Right lobe of liver (tissue), 6 donors: ENCODE results near the gene NUPR1. TPM values are rescaled to one million over a fixed set of nuclear protein-coding genes. Genes with fewer than 3 reads are reported as not detected.
A peak's percentile ranks its signal among the peaks of the same experiment; 100 is the strongest.

Experiments used
- ATAC-seq, 4 donors: fragments of 200-7000 bp; cut with Tn5 transposase; one replicate each; pipeline ENCODE4 v1.9.1; 2020; ENCODE audit warnings: mild to moderate bottlenecking in 4 of 4, moderate library complexity in 4 of 4
- DNase-seq, 3 donors: peaks; one replicate each; pipeline ENCODE4 v3.0.0-alpha.2; 2020
- H3K27ac ChIP-seq, 3 donors: fragments of 200-600 bp; one replicate each; pipeline ENCODE4 v1.8.0; 2022
- H3K27me3 ChIP-seq, 2 donors: fragments of 200-600 bp; one replicate each; pipeline ENCODE4 v1.8.0; 2022
- H3K36me3 ChIP-seq, 4 donors: fragments of 200-600 bp; sonication (generic) in 1 of 4; one replicate each; pipeline versions ENCODE4 v1.5.1 to v1.8.0; 2017 to 2022; ENCODE audit warnings: control low read depth in 1 of 4
- H3K4me1 ChIP-seq, 4 donors: fragments of 200-600 bp; sonication (generic) in 1 of 4; one replicate each; pipeline versions ENCODE4 v1.5.1 to v1.8.0; 2017 to 2022; ENCODE audit warnings: control low read depth in 1 of 4
- H3K4me3 ChIP-seq, 3 donors: fragments of 200-600 bp; one replicate each; pipeline ENCODE4 v1.8.0; 2022
- H3K9me3 ChIP-seq, 4 donors: fragments of 200-600 bp; sonication (generic) in 1 of 4; one replicate each; pipeline versions ENCODE4 v1.5.1 to v1.8.0; 2017 to 2022; ENCODE audit warnings: control low read depth in 1 of 4
- POLR2A ChIP-seq: fragments of 450-650 bp; IDR thresholded peaks from one replicate; pipeline ENCODE4 v1.6.1; 2017; ENCODE audit warnings: antibody characterized with exemption, mild to moderate bottlenecking
- WGBS: methylation state at CpG from one replicate; pipeline ENCODE4 v1.1.6; 2018; ENCODE audit warnings: low coverage, low lambda C conversion rate; ENCODE audit not compliant: insufficient coverage; ENCODE audit errors: missing lambda C conversion rate; 5-methylcytosine and 5-hydroxymethylcytosine counted together
- intact Hi-C, 2 donors: fragments of 100-400 bp; cut with DNase I; formaldehyde crosslinking; loops; one replicate each; pipeline versions ENCODE4 v1.11.2 to v1.14.1; 2022
- long read RNA-seq: library from polyadenylated mRNA; unstranded; transcript quantifications from one replicate; pipeline ENCODE4 v2.0.0, GENCODE V29; 2019
- total RNA-seq, 6 experiments: library from RNA; depleted of rRNA in 2 of 6; stranded (reverse); fragments of >200 nt in 2 of 6; fragmentation: NEBNext Ultra II Directional in 3 of 6; extraction: Animal tissue kit (Norgen Biotek cat#: 25700) in 3 of 6; gene quantifications; one replicate each; pipeline versions ENCODE4 v1.1.0 to v1.2.4, GENCODE V29; 2016 to 2023
- TF ChIP-seq, protein P1 (sequence below), 4 donors: fragments of 200-600 bp in 3 of 4; fragments of 450-650 bp in 1 of 4; IDR thresholded peaks; one replicate each; pipeline versions ENCODE4 v1.5.1 to v1.8.0; 2016 to 2022; ENCODE audit warnings: antibody characterized with exemption in 4 of 4, mild to moderate bottlenecking in 2 of 4
- donor health status: DM: no; HTN: yes; CAD: no.
- donor health status: DM: no; HTN: no; CAD: no.
- donor health status: DM: no; HTN: no; CAD: no.
- donor health status: DM: no; HTN: yes; CAD: no.
- donor health status: DM: no; HTN: yes; CAD: no.

The NUPR1 gene, protein sequence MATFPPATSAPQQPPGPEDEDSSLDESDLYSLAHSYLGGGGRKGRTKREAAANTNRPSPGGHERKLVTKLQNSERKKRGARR
- total RNA-seq: 100 to 1,000 TPM in 2 of 6 experiments, 10 to 100 TPM in 4; 33.4 to 188 (median 80.7) TPM
- long read RNA-seq, full-length matches to known transcripts: 245 of 257 reads
- long read RNA-seq, partial matches to known transcripts: 11 of 257 reads
- long read RNA-seq, other reads (novel, unspliced or antisense): 1 of 257 reads

DNA sequence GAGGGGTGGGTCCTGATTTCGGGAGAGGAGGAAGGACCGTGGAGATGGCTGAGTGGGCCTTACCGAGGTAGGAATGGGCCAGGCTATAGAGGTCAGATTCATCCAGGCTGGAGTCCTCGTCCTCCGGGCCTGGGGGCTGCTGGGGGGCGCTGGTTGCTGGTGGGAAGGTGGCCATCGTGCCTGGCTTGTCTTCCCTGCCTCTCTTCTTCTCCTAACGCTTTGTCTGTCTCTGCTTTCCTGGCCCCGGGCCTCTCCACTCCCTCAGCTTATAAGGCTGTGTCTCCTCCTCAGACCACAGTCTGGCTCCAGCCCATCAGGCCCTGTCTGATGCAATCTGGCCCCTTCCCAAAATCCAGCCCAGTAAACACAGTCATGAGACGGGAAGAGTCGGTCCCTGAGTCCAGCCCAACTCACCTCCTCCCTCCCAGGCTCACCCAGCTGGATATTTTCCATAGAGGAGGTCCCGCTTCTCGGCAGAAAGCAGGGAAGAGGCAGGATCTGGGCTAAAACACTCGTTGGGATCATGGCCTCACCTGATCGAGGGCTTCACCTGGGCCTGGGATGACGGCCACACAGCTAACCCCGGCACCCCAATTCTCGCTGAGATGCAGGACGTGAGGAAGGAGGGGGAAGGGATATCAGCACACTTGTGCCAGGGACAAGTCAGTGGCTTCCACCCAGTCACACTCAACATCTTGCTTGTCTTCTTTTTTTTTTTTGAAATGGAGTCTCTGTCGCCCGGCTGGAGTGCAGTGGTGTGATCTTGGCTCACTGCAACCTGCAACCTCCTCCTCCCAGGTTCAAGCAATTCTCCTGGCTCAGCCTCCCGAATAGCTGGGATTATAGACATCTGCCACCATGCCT, at the start of gene NUPR1:
TSS of gene NUPR1 (minus strand) at position 242 of the 864 bp plus-strand sequence. CDS start at position 175, 67 bp downstream.
- intact Hi-C loops: no loop called here
- H3K36me3 ChIP-seq: peaks cover 0 to 2% (median 0%) of the 10 kb centered on the region in 4 donors
- peaks cover 0 to 54% (median 23%) of the 10 kb centered on the region in 4 donors for H3K4me1 ChIP-seq
- ATAC-seq (peak; percentile 75 to 90 (median 80)), DNase-seq (peak; percentile 91 to 98 (median 95))
- TF ChIP-seq POLR2A: peak; percentile 90
- TF ChIP-seq, protein P1, sequence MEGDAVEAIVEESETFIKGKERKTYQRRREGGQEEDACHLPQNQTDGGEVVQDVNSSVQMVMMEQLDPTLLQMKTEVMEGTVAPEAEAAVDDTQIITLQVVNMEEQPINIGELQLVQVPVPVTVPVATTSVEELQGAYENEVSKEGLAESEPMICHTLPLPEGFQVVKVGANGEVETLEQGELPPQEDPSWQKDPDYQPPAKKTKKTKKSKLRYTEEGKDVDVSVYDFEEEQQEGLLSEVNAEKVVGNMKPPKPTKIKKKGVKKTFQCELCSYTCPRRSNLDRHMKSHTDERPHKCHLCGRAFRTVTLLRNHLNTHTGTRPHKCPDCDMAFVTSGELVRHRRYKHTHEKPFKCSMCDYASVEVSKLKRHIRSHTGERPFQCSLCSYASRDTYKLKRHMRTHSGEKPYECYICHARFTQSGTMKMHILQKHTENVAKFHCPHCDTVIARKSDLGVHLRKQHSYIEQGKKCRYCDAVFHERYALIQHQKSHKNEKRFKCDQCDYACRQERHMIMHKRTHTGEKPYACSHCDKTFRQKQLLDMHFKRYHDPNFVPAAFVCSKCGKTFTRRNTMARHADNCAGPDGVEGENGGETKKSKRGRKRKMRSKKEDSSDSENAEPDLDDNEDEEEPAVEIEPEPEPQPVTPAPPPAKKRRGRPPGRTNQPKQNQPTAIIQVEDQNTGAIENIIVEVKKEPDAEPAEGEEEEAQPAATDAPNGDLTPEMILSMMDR (IDR thresholded peaks at IDR 0.05): no peak
- H3K27ac ChIP-seq: peak within 1 kb of the TSS; percentile 92 to 97 (median 94)
- no peaks in the 10 kb centered on the region for H3K27me3 ChIP-seq
- H3K4me3 ChIP-seq: peak within 1 kb of the TSS; percentile 64 to 79 (median 77)
- 6% methylated on average over 19 of the region's 22 CpGs for WGBS
- no peaks in the 10 kb centered on the region for H3K9me3 ChIP-seq

DNA sequence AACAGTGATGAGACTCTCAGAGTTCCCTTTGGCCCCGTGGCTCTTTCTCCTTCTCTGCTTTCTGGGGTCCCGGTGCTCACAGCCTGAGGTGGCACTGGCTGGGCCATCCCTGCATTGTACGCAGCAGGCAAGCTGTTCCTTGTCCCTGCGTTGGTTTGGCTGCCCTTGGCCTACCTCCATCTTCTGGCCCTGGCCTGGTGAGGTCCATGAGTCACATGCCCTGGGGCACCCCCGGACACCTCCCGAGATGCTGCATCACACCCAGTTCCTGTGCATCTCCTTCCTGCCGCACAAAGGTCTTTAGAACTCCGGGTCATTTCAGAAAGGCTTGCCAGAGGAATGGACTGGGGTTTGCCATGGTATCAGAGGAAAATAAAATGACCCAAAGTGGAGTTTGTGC, 48.6 kb upstream of the NUPR1 start:
- no peaks in the 10 kb centered on the region for H3K9me3 ChIP-seq
- 73% methylated on average over 4 of the region's 8 CpGs for WGBS
- intact Hi-C loops: no loop called here
- DNase-seq (no peak), ATAC-seq (no peak)
- H3K27me3 ChIP-seq: no peaks in the 10 kb centered on the region
- no peaks in the 10 kb centered on the region for H3K4me1 ChIP-seq
- TF ChIP-seq, protein P1 (IDR thresholded peaks at IDR 0.05): no peak
- TF ChIP-seq POLR2A: no peak
- no peak overlapping the region for H3K4me3 ChIP-seq
- H3K27ac ChIP-seq: no peak overlapping the region
- H3K36me3 ChIP-seq: peaks cover 0 to 56% (median 21%) of the 10 kb centered on the region in 4 donors

GRCh38 chr16:28586466-28586865, 47.7 kb upstream of the NUPR1 start:
- TF ChIP-seq, protein P1 (IDR thresholded peaks at IDR 0.05): no peak
- no peak for TF ChIP-seq POLR2A
- DNase-seq: no peak
- Histone ChIP-seq H3K4me1 (no peaks in the 10 kb centered on the region), H3K36me3 (peaks cover 0 to 53% (median 23%) of the 10 kb centered on the region in 4 donors), H3K27me3 (no peaks in the 10 kb centered on the region), H3K27ac (no peak overlapping the region), H3K9me3 (no peaks in the 10 kb centered on the region), H3K4me3 (no peak overlapping the region)
- WGBS: 77% methylated on average over 2 of the region's 3 CpGs
- intact Hi-C loops: no loop called here
- ATAC-seq: no peak

- WGBS: 77% methylated on average over 5 of the region's 11 CpGs
Measured at GRCh38 chr16:28585674-28586073, 46.9 kb upstream of the NUPR1 start.

More at GRCh38 chr16:28585674-28586073, 46.9 kb upstream of the NUPR1 start:
- no peaks in the 10 kb centered on the region for H3K4me1 ChIP-seq
- peaks cover 0 to 45% (median 19%) of the 10 kb centered on the region in 4 donors for H3K36me3 ChIP-seq
- no peaks in the 10 kb centered on the region for H3K9me3 ChIP-seq
- DNase-seq: no peak
- intact Hi-C loops: no loop called here
- ATAC-seq: no peak
- no peak for TF ChIP-seq POLR2A
- TF ChIP-seq, protein P1 (IDR thresholded peaks at IDR 0.05): no peak
- H3K4me3 ChIP-seq: no peak overlapping the region
- no peaks in the 10 kb centered on the region for H3K27me3 ChIP-seq
- no peak overlapping the region for H3K27ac ChIP-seq
